Astrocyte (in vitro differentiated cells and primary cell): Measurements from ENCODE around the gene CFAP45. TPM values are rescaled to one million over a fixed set of nuclear protein-coding genes. Genes with fewer than 3 reads are reported as not detected.

ENCODE experiments used
- DNase-seq: peaks from one replicate; pipeline ENCODE4 v3.0.0-alpha.2; 2010; ENCODE audit warnings: low read depth
- FAIRE-seq: peaks from 2 replicates; lab custom pipeline; 2011; peaks lifted over from hg19 to GRCh38; lab: Jason Lieb, UNC
- H2AFZ ChIP-seq: 2 replicates; pipeline ENCODE4 v1.6.0; 2012; ENCODE audit warnings: low read depth, low read length, inconsistent platforms
- H3K27ac ChIP-seq: 2 replicates; pipeline ENCODE4 v1.5.1; 2011; ENCODE audit warnings: low read depth, low read length, inconsistent platforms
- H3K27me3 ChIP-seq: 2 replicates; pipeline ENCODE4 v1.6.0; 2011; ENCODE audit warnings: low read length, inconsistent platforms; ENCODE audit not compliant: insufficient read depth
- H3K36me3 ChIP-seq: 2 replicates; pipeline ENCODE4 v1.5.1; 2011; ENCODE audit warnings: low read length, inconsistent platforms; ENCODE audit not compliant: insufficient read depth
- H3K4me1 ChIP-seq: 2 replicates; pipeline ENCODE4 v1.5.1; 2011; ENCODE audit warnings: low read length, inconsistent platforms; ENCODE audit not compliant: insufficient read depth
- H3K4me2 ChIP-seq: 2 replicates; pipeline ENCODE4 v1.6.0; 2012; ENCODE audit warnings: low read length, inconsistent platforms
- H3K4me3 ChIP-seq: 2 replicates; pipeline ENCODE4 v1.5.1; 2011; ENCODE audit warnings: low read depth, mild to moderate bottlenecking, low read length, inconsistent platforms; ENCODE audit not compliant: insufficient read depth
- H3K79me2 ChIP-seq: 2 replicates; pipeline ENCODE4 v1.6.0; 2012; ENCODE audit warnings: mild to moderate bottlenecking, low read length, inconsistent platforms; ENCODE audit not compliant: insufficient read depth
- H3K9ac ChIP-seq: 2 replicates; pipeline ENCODE4 v1.6.0; 2012; ENCODE audit warnings: mild to moderate bottlenecking, low read length, inconsistent platforms
- H3K9me3 ChIP-seq: 2 replicates; pipeline ENCODE4 v1.5.1; 2012; ENCODE audit warnings: low read depth, mild to moderate bottlenecking, low read length, inconsistent platforms; ENCODE audit not compliant: insufficient read depth
- H4K20me1 ChIP-seq: 2 replicates; pipeline ENCODE4 v1.6.0; 2012; ENCODE audit warnings: low read length, inconsistent platforms; ENCODE audit not compliant: insufficient read depth
- H3K27ac Mint-ChIP-seq: one replicate; pipeline ENCODE4 v1.8.0; 2021; ENCODE audit warnings: mild to moderate bottlenecking, mixed read lengths; ENCODE audit not compliant: unreplicated experiment
- H3K27me3 Mint-ChIP-seq: one replicate; pipeline ENCODE4 v1.8.0; 2021; ENCODE audit warnings: low read depth, mixed read lengths; ENCODE audit not compliant: unreplicated experiment
- H3K36me3 Mint-ChIP-seq: one replicate; pipeline ENCODE4 v1.8.0; 2021; ENCODE audit warnings: low read depth, mixed read lengths; ENCODE audit not compliant: unreplicated experiment
- H3K4me1 Mint-ChIP-seq: one replicate; pipeline ENCODE4 v1.8.0; 2021; ENCODE audit warnings: low read depth, mixed read lengths; ENCODE audit not compliant: unreplicated experiment
- H3K4me3 Mint-ChIP-seq: one replicate; pipeline ENCODE4 v1.8.0; 2021; ENCODE audit warnings: mild to moderate bottlenecking, moderate library complexity, mixed read lengths; ENCODE audit not compliant: unreplicated experiment
- H3K9me3 Mint-ChIP-seq: one replicate; pipeline ENCODE4 v1.8.0; 2021; ENCODE audit warnings: mild to moderate bottlenecking, mixed read lengths; ENCODE audit not compliant: unreplicated experiment
- CTCF ChIP-seq: IDR thresholded peaks from 2 replicates; pipeline ENCODE4 v1.5.1; 2011; ENCODE audit warnings: low read depth, mild to moderate bottlenecking, inconsistent platforms, low read length, moderate library complexity; ENCODE audit not compliant: insufficient read depth
- EZH2 ChIP-seq: IDR thresholded peaks from 2 replicates; pipeline ENCODE4 v1.6.1; 2012; ENCODE audit warnings: mild to moderate bottlenecking, low read length, inconsistent platforms; ENCODE audit not compliant: insufficient read depth
- total RNA-seq: library from RNA; stranded (reverse); gene quantifications from 2 replicates; pipeline ENCODE4 v1.2.1, GENCODE V29; 2021

CFAP45 gene
- total RNA-seq, 1 donor from 2014 or later: 3.2 TPM

- Mint-ChIP-seq H3K36me3 (peaks cover 3% of the 10 kb centered on the region), H3K4me1 (peaks cover 2% of the 10 kb centered on the region), H3K4me3 (no peak overlapping the region), H3K27ac (no peak overlapping the region), H3K9me3 (no peaks in the 10 kb centered on the region), H3K27me3 (no peaks in the 10 kb centered on the region)
- H4K20me1 ChIP-seq: no peaks in the 10 kb centered on the region
- H3K9ac ChIP-seq: no peak overlapping the region
- no peak overlapping the region for H3K27ac ChIP-seq
- no peaks in the 10 kb centered on the region for H3K27me3 ChIP-seq
- H3K4me3 ChIP-seq: no peak overlapping the region
- no peaks in the 10 kb centered on the region for H3K36me3 ChIP-seq
- DNase-seq (no peak), FAIRE-seq (no peak)
- TF ChIP-seq CTCF: no peak
- no peak for TF ChIP-seq EZH2
- H3K4me1 ChIP-seq: peaks cover 27% of the 10 kb centered on the region
- H3K4me2 ChIP-seq: no peak overlapping the region
- no peaks in the 10 kb centered on the region for H3K9me3 ChIP-seq
- no peak overlapping the region for H2AFZ ChIP-seq
- H3K79me2 ChIP-seq: no peaks in the 10 kb centered on the region
These were observed 15.7 kb downstream of the CFAP45 start for GRCh38 chr1:159884296-159884695.

- Mint-ChIP-seq H3K27me3 (no peaks in the 10 kb centered on the region), H3K36me3 (peaks cover 3% of the 10 kb centered on the region), H3K4me1 (peaks cover 9% of the 10 kb centered on the region), H3K4me3 (no peak overlapping the region), H3K27ac (no peak overlapping the region), H3K9me3 (no peaks in the 10 kb centered on the region)
- DNase-seq: no peak
- FAIRE-seq: no peak
- no peak overlapping the region for H3K4me3 ChIP-seq
- no peaks in the 10 kb centered on the region for H3K9me3 ChIP-seq
- no peak overlapping the region for H2AFZ ChIP-seq
- H4K20me1 ChIP-seq: no peaks in the 10 kb centered on the region
- no peaks in the 10 kb centered on the region for H3K27me3 ChIP-seq
- H3K27ac ChIP-seq: no peak overlapping the region
- no peak for TF ChIP-seq CTCF
- TF ChIP-seq EZH2: no peak
- peaks cover 25% of the 10 kb centered on the region for H3K4me1 ChIP-seq
- no peaks in the 10 kb centered on the region for H3K79me2 ChIP-seq
- no peak overlapping the region for H3K4me2 ChIP-seq
- no peak overlapping the region for H3K9ac ChIP-seq
- H3K36me3 ChIP-seq: no peaks in the 10 kb centered on the region
These were observed 16.8 kb downstream of the CFAP45 start for GRCh38 chr1:159883134-159883533.

GRCh38 chr1:159882527-159882862 lies 17.5 kb downstream of the CFAP45 start:
- peaks cover 10% of the 10 kb centered on the region for H3K4me1 Mint-ChIP-seq
- H3K9me3 ChIP-seq: no peaks in the 10 kb centered on the region
- FAIRE-seq (no peak), DNase-seq (peak; percentile 32)
- H3K36me3 ChIP-seq: no peaks in the 10 kb centered on the region
- no peaks in the 10 kb centered on the region for H3K9me3 Mint-ChIP-seq
- H3K27ac ChIP-seq: peak overlapping the region; percentile 74
- peaks cover 25% of the 10 kb centered on the region for H3K4me1 ChIP-seq
- H2AFZ ChIP-seq: peak overlapping the region; percentile 1
- H4K20me1 ChIP-seq: no peaks in the 10 kb centered on the region
- H3K27me3 Mint-ChIP-seq: no peaks in the 10 kb centered on the region
- H3K9ac ChIP-seq: peak overlapping the region; percentile 16
- H3K27me3 ChIP-seq: no peaks in the 10 kb centered on the region
- no peak overlapping the region for H3K4me3 ChIP-seq
- no peak overlapping the region for H3K27ac Mint-ChIP-seq
- H3K36me3 Mint-ChIP-seq: peaks cover 3% of the 10 kb centered on the region
- H3K79me2 ChIP-seq: no peaks in the 10 kb centered on the region
- TF ChIP-seq CTCF: no peak
- TF ChIP-seq EZH2: no peak
- no peak overlapping the region for H3K4me3 Mint-ChIP-seq
- peak overlapping the region; percentile 52 for H3K4me2 ChIP-seq
